Vagina (tissue), 2 donors: Measurements from ENCODE around the gene BSN.
"Not testable (repeated sequence)": the region's sequence is repeated elsewhere in the genome, so short reads cannot be mapped to it uniquely, and the experiment has no call there.

ENCODE experiments used
- CTCF ChIP-seq, 3 experiments: fragments of 450-650 bp in 2 of 3; fragments of 200-600 bp in 1 of 3; sonication (generic) in 1 of 3; IDR thresholded peaks; one replicate each; pipeline ENCODE4 v1.5.1; 2017 to 2019; ENCODE audit warnings: antibody characterized with exemption in 3 of 3, mild to moderate bottlenecking in 2 of 3, moderate library complexity in 2 of 3
- POLR2AphosphoS5 ChIP-seq, 2 donors: sonication (generic); formaldehyde crosslinking; IDR thresholded peaks; one replicate each; pipeline ENCODE4 v1.9.0; 2017; ENCODE audit warnings: antibody characterized with exemption in 2 of 2, mild to moderate bottlenecking in 2 of 2, low read depth in 1 of 2; ENCODE audit not compliant: insufficient read depth in 1 of 2

- TF ChIP-seq CTCF (IDR thresholded peaks at IDR 0.05); POLR2AphosphoS5 (IDR thresholded peaks at IDR 0.05; ENCODE audit: insufficient read depth in 1 of 2, low read depth in 1 of 2): not testable (repeated sequence)
These were observed 140.3 kb downstream of the BSN start for GRCh38 chr3:49694409-49695070.
